ENCODE results near the gene MYO1F. TPM values are rescaled to one million over a fixed set of nuclear protein-coding genes. Genes with fewer than 3 reads are reported as not detected.

The MYO1F gene
- polyA plus RNA-seq, 1 experiment, result 0.29 TPM

- Histone ChIP-seq H3K4me3 (ENCODE audit: low read depth, low read length) (peak within 1 kb of the TSS; percentile 84), H3K36me3 (ENCODE audit: control insufficient read depth, insufficient read depth, low read length) (peaks cover 6% of the 10 kb centered on the region), H3K27me3 (ENCODE audit: control insufficient read depth, insufficient read depth, low read length) (no peaks in the 10 kb centered on the region)
- ChIA-PET POLR2A (interaction anchor here (0.6 to 1.9 kb wide), 6 partner anchors 11 to 124 kb away, joined by 3 to 6 read pairs (median 4); partner anchors contain the start of genes HNRNPM and RAB11B), CTCF (interaction anchor here (0.6 to 5.6 kb wide), 8 partner anchors 11 to 476 kb away, joined by 3 to 33 read pairs (median 3); partner anchors contain the start of gene MYO1F)
- TF ChIP-seq CTCF (IDR thresholded peaks at IDR 0.05; ENCODE audit: insufficient read depth, low read depth, low read length), result no peak
- peak; percentile 89 for DNase-seq (ENCODE audit: low read depth)
Observed at GRCh38 chr19:8513687-8514504, 63.3 kb downstream of the MYO1F start, which contains the start of gene ZNF414. Gene ZNF414 (minus strand): TSS chr19:8514167. CDS start chr19:8514046, 121 bp downstream.

GRCh38 chr19:8513036-8513686 lies 64.1 kb downstream of the MYO1F start:
- no peak for TF ChIP-seq CTCF (IDR thresholded peaks at IDR 0.05; ENCODE audit: insufficient read depth, low read depth, low read length)
- ChIA-PET POLR2A (interaction anchor here (1.0 to 1.9 kb wide), 3 partner anchors 12 to 69 kb away, joined by 3 to 6 read pairs (median 4); partner anchors contain the start of gene HNRNPM), CTCF (interaction anchor here (0.6 to 5.6 kb wide), 8 partner anchors 12 to 476 kb away, joined by 3 to 33 read pairs (median 3); partner anchors contain the start of gene MYO1F)
- H3K4me3 ChIP-seq (ENCODE audit: low read depth, low read length), result peak overlapping the region; percentile 84
- H3K36me3 ChIP-seq (ENCODE audit: control insufficient read depth, insufficient read depth, low read length), result peaks cover 6% of the 10 kb centered on the region
- no peaks in the 10 kb centered on the region for H3K27me3 ChIP-seq (ENCODE audit: control insufficient read depth, insufficient read depth, low read length)
- DNase-seq (ENCODE audit: low read depth), result no peak

GRCh38 chr19:8512115-8512967 lies 64.9 kb downstream of the MYO1F start:
- ChIA-PET POLR2A (interaction anchor here (1.9 kb wide), 1 partner anchor 13 kb away, joined by 4 read pairs; no protein-coding TSS in a partner anchor), CTCF (interaction anchor here (0.8 to 2.5 kb wide), 3 partner anchors 14 to 68 kb away, joined by 3 to 17 read pairs (median 3); partner anchors contain the start of gene MYO1F)
- no peak for TF ChIP-seq CTCF (IDR thresholded peaks at IDR 0.05; ENCODE audit: insufficient read depth, low read depth, low read length)
- H3K27me3 ChIP-seq (ENCODE audit: control insufficient read depth, insufficient read depth, low read length), result no peaks in the 10 kb centered on the region
- DNase-seq (ENCODE audit: low read depth), result no peak
- no peak overlapping the region; the same call in 1 of the 2 replicates for H3K4me3 ChIP-seq (ENCODE audit: low read depth, low read length)
- peaks cover 6% of the 10 kb centered on the region for H3K36me3 ChIP-seq (ENCODE audit: control insufficient read depth, insufficient read depth, low read length)

GRCh38 chr19:8511573-8512101 lies 65.6 kb downstream of the MYO1F start:
- Histone ChIP-seq H3K27me3 (ENCODE audit: control insufficient read depth, insufficient read depth, low read length) (no peaks in the 10 kb centered on the region), H3K36me3 (ENCODE audit: control insufficient read depth, insufficient read depth, low read length) (peaks cover 6% of the 10 kb centered on the region), H3K4me3 (ENCODE audit: low read depth, low read length) (no peak overlapping the region)
- TF ChIP-seq CTCF (IDR thresholded peaks at IDR 0.05; ENCODE audit: insufficient read depth, low read depth, low read length), result no peak
- CTCF ChIA-PET, result no interaction called here
- no peak for DNase-seq (ENCODE audit: low read depth)
- POLR2A ChIA-PET, result no interaction called here

All from BJ (cell line).